Transverse colon (tissue), 4 donors: ENCODE results near the gene PACRG.

Experiments used
- POLR2A ChIP-seq: fragments of 450-650 bp; IDR thresholded peaks from one replicate; pipeline ENCODE4 v1.6.1; 2016; ENCODE audit warnings: antibody characterized with exemption, mild to moderate bottlenecking, moderate library complexity
- POLR2AphosphoS5 ChIP-seq, 3 donors: sonication (generic); formaldehyde crosslinking; IDR thresholded peaks; one replicate each; pipeline ENCODE4 v1.6.1; 2016; ENCODE audit warnings: antibody characterized with exemption in 3 of 3
- TF ChIP-seq, protein P1 (sequence below), 5 experiments: fragments of 200-600 bp in 3 of 5; fragments of 450-650 bp in 2 of 5; sonication (generic) in 3 of 5; IDR thresholded peaks; 1 replicate in 2 of 5; 2 replicates in 3 of 5; pipeline ENCODE4 v1.5.1; 2016 to 2017; ENCODE audit warnings: antibody characterized with exemption in 5 of 5, inconsistent platforms in 3 of 5, mild to moderate bottlenecking in 2 of 5, moderate library complexity in 1 of 5

DNA sequence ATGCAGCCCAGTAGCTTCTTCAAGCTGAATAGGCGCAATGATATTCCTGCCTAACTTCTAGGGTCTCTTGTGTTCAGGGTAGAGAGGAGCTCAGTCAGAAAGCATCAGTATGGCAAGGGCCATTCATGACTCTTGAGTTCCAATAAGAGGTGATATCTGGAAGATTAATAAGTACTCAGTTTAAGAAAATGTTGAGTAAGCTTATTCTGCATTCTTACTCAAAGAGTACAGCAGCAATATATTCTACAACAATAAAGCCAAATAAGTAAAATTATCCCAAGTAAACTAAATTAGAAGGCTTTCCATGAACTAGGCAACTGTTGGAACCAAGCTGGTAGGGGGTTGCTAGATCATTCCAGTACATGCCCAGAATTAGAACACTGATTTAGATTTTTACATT lies 303.2 kb downstream of the PACRG start:
- TF ChIP-seq, protein P1, sequence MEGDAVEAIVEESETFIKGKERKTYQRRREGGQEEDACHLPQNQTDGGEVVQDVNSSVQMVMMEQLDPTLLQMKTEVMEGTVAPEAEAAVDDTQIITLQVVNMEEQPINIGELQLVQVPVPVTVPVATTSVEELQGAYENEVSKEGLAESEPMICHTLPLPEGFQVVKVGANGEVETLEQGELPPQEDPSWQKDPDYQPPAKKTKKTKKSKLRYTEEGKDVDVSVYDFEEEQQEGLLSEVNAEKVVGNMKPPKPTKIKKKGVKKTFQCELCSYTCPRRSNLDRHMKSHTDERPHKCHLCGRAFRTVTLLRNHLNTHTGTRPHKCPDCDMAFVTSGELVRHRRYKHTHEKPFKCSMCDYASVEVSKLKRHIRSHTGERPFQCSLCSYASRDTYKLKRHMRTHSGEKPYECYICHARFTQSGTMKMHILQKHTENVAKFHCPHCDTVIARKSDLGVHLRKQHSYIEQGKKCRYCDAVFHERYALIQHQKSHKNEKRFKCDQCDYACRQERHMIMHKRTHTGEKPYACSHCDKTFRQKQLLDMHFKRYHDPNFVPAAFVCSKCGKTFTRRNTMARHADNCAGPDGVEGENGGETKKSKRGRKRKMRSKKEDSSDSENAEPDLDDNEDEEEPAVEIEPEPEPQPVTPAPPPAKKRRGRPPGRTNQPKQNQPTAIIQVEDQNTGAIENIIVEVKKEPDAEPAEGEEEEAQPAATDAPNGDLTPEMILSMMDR (IDR thresholded peaks at IDR 0.05): no peak
- no peak for TF ChIP-seq POLR2A
- TF ChIP-seq POLR2AphosphoS5 (IDR thresholded peaks at IDR 0.05): no peak
